Activated CD4-positive, alpha-beta memory T cell treated with anti-CD3 and anti-CD28 coated beads, Interleukin-2, amount 10 ng/mL, durations not matched to agents 7 days and 5 days (primary cell): ENCODE results near the gene ISCA2. TPM values are rescaled to one million over a fixed set of nuclear protein-coding genes. Genes with fewer than 3 reads are reported as not detected.

ENCODE experiments used
- CTCF ChIA-PET: fragments of 350-600 bp; sonication (Branson Sonifier 250); formaldehyde crosslinking; loops from one replicate; lab custom pipeline; 2021; ENCODE audit warnings: antibody characterized with exemption, inconsistent platforms; lab: Charles Lee
- POLR2A ChIA-PET: fragments of 350-600 bp; sonication (Branson Sonifier 250); formaldehyde crosslinking; loops from one replicate; lab custom pipeline; 2021; ENCODE audit warnings: antibody characterized with exemption; lab: Charles Lee
- DNase-seq: peaks from one replicate; pipeline ENCODE4 v3.0.0-alpha.2; 2020
- H3K27ac Mint-ChIP-seq: one replicate; pipeline ENCODE4 v1.8.0; 2021; ENCODE audit warnings: mild to moderate bottlenecking, mixed read lengths
- H3K27me3 Mint-ChIP-seq: one replicate; pipeline ENCODE4 v1.8.0; 2021; ENCODE audit warnings: mixed read lengths
- H3K36me3 Mint-ChIP-seq: one replicate; pipeline ENCODE4 v1.8.0; 2021; ENCODE audit warnings: low read depth, mixed read lengths
- H3K4me1 Mint-ChIP-seq: one replicate; pipeline ENCODE4 v1.8.0; 2021; ENCODE audit warnings: mixed read lengths
- H3K4me3 Mint-ChIP-seq: one replicate; pipeline ENCODE4 v1.8.0; 2021; ENCODE audit warnings: mild to moderate bottlenecking, mixed read lengths
- H3K9me3 Mint-ChIP-seq: one replicate; pipeline ENCODE4 v1.8.0; 2021; ENCODE audit warnings: mixed read lengths
- total RNA-seq, 2 experiments: library from RNA; stranded (reverse); gene quantifications; one replicate each; pipeline ENCODE4 v1.2.3, GENCODE V29; 2021

ISCA2 gene
- total RNA-seq, 2 experiments from 2014 or later: 25.8 to 32.1 TPM

DNA sequence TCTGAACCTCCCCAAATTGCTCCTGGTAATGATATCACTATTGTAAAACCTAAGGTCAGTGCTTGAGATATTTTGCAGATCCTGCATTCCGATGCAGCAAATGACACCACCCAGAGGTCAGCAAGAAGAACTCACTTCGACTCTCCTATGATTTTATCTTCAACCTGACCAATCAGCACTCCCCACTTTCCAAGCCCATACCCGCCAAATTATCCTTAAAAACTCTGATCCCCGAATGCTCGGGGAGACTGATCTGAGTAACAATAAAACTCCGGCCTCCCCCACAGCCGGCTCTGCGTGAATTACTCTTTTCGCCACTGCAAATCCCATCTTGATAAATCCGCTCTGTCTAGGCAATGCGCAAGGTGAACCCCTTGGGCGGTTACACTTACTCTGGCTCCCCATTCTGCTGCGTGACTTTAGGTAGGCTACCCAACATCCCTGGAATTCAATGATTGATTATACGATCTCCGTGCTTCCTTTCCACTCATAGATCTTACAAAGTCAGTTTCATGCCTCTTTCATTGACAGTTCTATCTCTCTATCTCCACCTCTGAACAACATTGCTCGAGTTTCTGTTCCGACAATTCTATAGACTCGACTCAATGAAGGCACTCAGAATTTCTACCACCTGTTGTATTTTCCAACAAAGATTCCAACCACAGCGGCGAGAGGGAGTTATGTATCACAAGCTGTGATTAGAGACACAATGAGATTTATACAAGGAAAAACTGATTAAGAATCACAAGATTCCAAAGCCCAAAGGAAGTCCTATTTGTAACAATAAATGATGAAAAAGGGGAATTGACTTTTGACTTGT, 1.4 kb upstream of the ISCA2 start:
- DNase-seq: no peak
- Mint-ChIP-seq H3K9me3 (no peaks in the 10 kb centered on the region), H3K27me3 (no peaks in the 10 kb centered on the region), H3K27ac (no peak overlapping the region), H3K36me3 (no peaks in the 10 kb centered on the region), H3K4me1 (peaks cover 28% of the 10 kb centered on the region), H3K4me3 (no peak overlapping the region)
- ChIA-PET POLR2A (interaction anchor here (1.3 to 1.4 kb wide), 2 partner anchors 11 to 22 kb away, joined by 3 to 5 read pairs; no protein-coding TSS in a partner anchor), CTCF (interaction anchor here (1.0 to 1.5 kb wide), 2 partner anchors 10 to 34 kb away, joined by 3 read pairs; no protein-coding TSS in a partner anchor)

DNA sequence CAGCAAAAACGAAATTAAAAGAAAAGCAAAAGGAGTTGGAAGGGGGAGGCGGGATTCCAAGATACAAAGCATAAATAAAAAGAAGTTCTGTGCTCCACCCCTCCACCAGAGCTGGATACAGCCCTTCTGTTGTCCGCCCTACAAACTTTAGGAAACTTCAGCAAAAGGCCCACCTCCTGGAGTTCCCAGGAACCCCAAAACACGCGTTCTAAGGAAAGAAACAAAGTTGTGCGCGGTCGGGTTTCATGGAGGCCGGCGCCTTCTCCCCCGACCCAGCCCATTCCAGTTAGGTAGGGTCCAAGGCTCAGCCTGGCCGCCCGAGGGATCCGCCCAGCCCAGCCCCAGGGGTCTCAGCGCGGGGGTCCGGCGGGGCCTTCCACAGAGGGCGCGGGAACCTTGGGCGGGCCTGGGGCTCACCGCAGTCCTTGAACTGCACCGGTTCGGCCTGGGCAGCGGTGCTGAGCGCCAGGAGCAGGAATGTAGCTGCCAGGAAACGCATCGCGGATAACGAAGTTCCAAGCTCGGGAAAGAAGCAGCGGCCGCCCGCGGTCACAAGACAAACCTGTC, 706 bp upstream of the ISCA2 start, which contains the start of gene NPC2:
Gene NPC2 (minus strand): TSS at position 530 of the 567 bp plus-strand sequence. CDS start 31 bp downstream, at position 499.
- peak within 1 kb of the TSS; percentile 77 for H3K27ac Mint-ChIP-seq
- peaks cover 28% of the 10 kb centered on the region for H3K4me1 Mint-ChIP-seq
- no peak within 1 kb of the TSS for H3K4me3 Mint-ChIP-seq
- H3K9me3 Mint-ChIP-seq: no peaks in the 10 kb centered on the region
- H3K27me3 Mint-ChIP-seq: no peaks in the 10 kb centered on the region
- CTCF ChIA-PET: interaction anchor here (0.6 to 1.5 kb wide), 5 partner anchors 9 to 202 kb away, joined by 3 to 6 read pairs (median 4); no protein-coding TSS in a partner anchor
- POLR2A ChIA-PET: interaction anchor here (0.6 to 1.4 kb wide), 9 partner anchors 10 to 664 kb away, joined by 3 to 6 read pairs (median 3); no protein-coding TSS in a partner anchor
- H3K36me3 Mint-ChIP-seq: peaks cover 4% of the 10 kb centered on the region
- no peak for DNase-seq

DNA sequence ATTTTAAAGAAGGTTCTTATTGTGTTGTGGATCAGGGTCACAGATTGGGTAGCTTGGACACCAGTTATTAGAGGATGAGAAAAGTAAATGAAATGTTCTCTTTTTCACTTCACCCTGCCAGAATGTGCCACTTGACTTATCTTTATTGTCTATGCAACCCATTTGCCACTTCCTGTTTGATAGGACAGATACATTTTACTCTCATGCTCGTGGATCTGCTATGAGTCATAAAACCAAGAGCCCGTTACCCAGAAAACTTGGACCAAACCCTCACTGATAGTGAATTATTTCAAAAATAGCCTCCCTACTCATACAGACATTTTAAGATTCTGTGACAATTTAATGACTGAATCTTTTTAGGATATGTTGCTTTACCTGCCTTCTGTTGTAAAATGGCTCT, 1.8 kb downstream of the ISCA2 start:
- no peak for DNase-seq
- Mint-ChIP-seq H3K9me3 (no peaks in the 10 kb centered on the region), H3K27me3 (no peaks in the 10 kb centered on the region), H3K4me3 (no peak overlapping the region), H3K4me1 (peaks cover 20% of the 10 kb centered on the region), H3K27ac (no peak overlapping the region), H3K36me3 (peaks cover 4% of the 10 kb centered on the region)
- ChIA-PET CTCF (interaction anchor here (1.6 kb wide), 1 partner anchor 113 kb away, joined by 3 read pairs; no protein-coding TSS in a partner anchor), POLR2A (no interaction called here)

DNA sequence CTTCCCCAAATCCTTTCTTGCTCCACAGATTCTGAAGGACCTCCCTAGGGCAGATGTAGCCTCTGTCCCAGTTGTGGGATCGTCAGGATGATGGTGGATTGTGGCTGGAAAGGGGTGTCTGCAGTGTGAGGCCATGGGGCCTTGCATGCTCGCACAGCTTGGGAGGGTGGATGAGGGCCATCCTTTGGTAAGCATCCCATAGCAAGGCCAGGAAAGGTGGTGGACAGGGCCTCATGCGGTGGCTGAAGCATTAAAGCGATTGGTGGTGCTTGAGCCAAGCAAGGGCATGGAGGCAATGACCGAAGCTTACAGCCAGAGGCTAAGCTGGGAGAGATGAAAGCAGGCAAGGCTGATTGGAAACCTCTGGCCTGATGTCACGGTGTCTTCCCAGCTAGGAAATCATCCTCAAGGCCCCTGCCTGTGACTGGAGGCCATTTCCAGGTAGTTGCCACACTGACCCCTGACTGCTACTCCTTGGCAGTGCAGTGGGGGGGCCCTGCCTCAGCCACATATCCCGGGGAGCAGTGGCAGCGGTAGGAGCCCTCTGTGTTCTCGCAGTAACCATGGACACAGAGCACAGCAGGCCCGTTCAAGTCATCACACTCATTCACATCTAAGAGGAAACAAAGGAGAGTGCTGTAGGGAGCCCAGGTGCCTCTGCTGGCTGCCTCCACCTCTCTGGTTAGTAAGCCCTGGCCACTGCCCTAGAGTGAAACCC, 7.0 kb downstream of the ISCA2 start:
- H3K4me3 Mint-ChIP-seq: no peak overlapping the region
- H3K36me3 Mint-ChIP-seq: peaks cover 4% of the 10 kb centered on the region
- no peak overlapping the region for H3K27ac Mint-ChIP-seq
- DNase-seq: no peak
- CTCF ChIA-PET: interaction anchor here (1.4 kb wide), 1 partner anchor 40 kb away, joined by 4 read pairs; no protein-coding TSS in a partner anchor
- H3K4me1 Mint-ChIP-seq: peaks cover 1% of the 10 kb centered on the region
- no peaks in the 10 kb centered on the region for H3K27me3 Mint-ChIP-seq
- H3K9me3 Mint-ChIP-seq: no peaks in the 10 kb centered on the region
- POLR2A ChIA-PET: no interaction called here

DNA sequence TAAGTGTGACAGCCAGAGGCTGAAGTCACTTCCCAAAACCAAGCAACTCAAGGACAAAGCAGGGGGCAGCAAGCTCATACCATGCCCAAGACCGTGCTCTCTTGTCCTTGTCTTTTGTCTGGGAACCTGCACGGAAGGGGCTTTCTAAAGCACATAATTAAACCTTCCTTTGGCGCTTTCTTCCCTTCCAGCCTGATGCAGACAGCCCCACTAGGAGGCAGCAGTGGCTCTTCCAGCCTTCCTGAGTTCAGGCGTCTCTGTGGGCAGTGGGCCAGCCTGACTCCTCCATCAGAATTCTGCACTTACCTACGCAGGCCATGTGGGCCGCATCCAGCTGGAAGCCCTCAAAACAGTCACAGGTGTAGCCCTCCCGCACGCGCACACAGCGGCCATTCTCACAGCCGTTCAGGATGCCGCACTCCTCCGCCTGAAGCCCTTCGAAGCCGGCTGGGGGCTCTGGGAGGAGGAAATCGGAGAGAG, 7.6 kb downstream of the ISCA2 start:
- no peak overlapping the region for H3K27ac Mint-ChIP-seq
- ChIA-PET POLR2A (no interaction called here), CTCF (interaction anchor here (1.4 kb wide), 1 partner anchor 41 kb away, joined by 4 read pairs; no protein-coding TSS in a partner anchor)
- peaks cover 2% of the 10 kb centered on the region for H3K27me3 Mint-ChIP-seq
- H3K36me3 Mint-ChIP-seq: peaks cover 4% of the 10 kb centered on the region
- no peaks in the 10 kb centered on the region for H3K4me1 Mint-ChIP-seq
- no peak for DNase-seq
- H3K9me3 Mint-ChIP-seq: no peaks in the 10 kb centered on the region
- H3K4me3 Mint-ChIP-seq: no peak overlapping the region

DNA sequence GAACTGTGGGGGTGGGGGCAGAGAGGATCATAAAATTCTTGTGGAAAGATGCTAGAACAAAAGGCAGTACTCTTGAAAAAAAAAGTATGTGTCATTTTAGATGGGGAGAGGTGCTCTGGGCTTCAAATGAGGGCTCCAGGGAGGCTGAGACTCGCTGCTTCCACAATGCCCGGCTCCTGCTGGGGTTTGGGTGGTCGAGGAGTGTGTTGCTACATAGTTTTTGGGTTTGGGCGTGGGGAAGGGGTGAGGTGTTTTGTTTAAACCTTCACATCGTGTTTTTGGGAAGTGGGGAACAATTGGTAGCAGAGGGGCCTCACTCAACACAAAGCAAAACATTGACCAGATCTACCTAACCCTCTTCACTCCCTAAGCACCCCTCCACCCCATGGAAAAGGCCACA, 8.1 kb downstream of the ISCA2 start:
- CTCF ChIA-PET: interaction anchor here (1.0 to 1.8 kb wide), 2 partner anchors 8 to 107 kb away, joined by 3 to 6 read pairs; partner anchors contain the start of genes ISCA2 and NPC2
- no peaks in the 10 kb centered on the region for H3K4me1 Mint-ChIP-seq
- no peaks in the 10 kb centered on the region for H3K9me3 Mint-ChIP-seq
- POLR2A ChIA-PET: no interaction called here
- H3K27me3 Mint-ChIP-seq: peaks cover 2% of the 10 kb centered on the region
- H3K4me3 Mint-ChIP-seq: no peak overlapping the region
- no peak for DNase-seq
- no peak overlapping the region for H3K27ac Mint-ChIP-seq
- peaks cover 4% of the 10 kb centered on the region for H3K36me3 Mint-ChIP-seq

DNA sequence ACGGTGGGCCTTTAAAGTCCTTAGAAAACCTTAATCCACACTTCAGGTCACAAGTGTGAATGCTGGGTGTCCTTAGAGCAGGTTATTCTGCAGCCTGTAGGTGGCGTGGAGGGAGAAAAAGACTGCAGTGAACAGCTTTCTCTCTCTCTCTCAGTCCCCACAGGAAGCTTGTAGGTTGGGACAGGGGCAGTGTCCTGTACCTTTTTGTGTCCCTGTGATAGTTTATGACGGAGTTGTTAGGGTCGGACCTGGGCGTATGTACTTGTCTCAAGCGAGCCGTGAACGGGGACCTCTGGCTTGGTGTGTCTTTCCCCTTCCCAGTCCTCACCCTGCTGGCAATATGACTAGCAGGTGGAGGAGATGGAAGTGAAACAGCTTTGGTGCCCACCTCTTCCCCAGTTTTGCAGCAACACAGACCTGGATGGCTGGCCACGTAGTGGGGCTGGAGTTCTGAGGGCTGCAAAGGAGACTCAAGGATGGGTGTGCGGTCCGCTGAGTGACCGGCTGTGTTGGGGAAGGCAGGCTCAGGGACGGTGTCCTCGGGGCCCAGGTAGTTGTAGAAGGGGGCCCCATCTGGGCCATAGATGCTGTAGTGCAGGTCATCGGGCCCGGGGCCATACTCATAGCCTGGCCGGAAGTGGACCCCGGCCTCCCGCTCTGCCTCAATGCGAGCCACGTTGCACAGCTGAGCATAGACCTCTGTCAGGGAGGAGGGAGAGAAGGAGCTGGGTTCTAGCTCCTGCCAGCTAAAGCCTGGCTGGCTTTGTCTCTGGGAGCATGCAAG, 8.9 kb downstream of the ISCA2 start:
- Mint-ChIP-seq H3K27ac (no peak overlapping the region), H3K36me3 (peaks cover 3% of the 10 kb centered on the region), H3K4me1 (no peaks in the 10 kb centered on the region), H3K27me3 (peaks cover 4% of the 10 kb centered on the region), H3K9me3 (no peaks in the 10 kb centered on the region), H3K4me3 (no peak overlapping the region)
- CTCF ChIA-PET: interaction anchor here (1.0 to 1.8 kb wide), 3 partner anchors 9 to 358 kb away, joined by 3 to 6 read pairs (median 3); partner anchors contain the start of genes ISCA2 and NPC2
- POLR2A ChIA-PET: interaction anchor here (1.6 kb wide), 1 partner anchor 9 kb away, joined by 5 read pairs; the partner anchor contains the start of genes ISCA2 and NPC2
- peak; percentile 32 for DNase-seq

DNA sequence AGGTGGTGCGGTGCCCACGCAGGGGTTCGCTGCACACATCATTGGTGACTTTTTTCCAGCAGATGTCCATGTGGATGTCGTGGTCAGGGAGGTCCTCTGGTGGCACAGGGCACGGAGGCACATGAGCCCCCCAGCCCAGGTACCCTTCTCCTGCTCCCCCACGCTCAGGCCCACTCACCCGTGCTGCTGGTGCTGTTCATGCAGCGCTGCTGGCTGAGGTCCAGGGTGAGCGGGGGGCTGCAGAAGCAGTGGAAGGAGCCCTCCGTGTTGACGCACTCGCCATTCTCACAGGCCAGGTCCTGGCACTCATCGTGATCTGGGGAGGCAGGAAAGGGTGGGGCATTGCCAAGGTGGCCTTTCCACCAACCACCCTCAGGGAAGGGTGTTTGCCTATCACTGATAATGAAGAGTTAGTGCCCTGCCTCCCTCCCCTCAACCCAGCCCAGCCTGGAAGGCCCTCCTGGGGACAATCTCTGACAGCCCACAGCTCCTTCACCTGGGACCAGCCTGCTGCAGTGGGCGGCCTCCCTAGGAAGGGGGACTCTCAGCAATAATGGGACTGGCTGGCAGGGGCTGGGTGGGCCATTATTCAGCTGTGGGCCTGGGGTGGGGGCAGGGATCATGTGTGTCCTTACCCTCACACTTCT, 9.8 kb downstream of the ISCA2 start:
- Mint-ChIP-seq H3K4me3 (no peak overlapping the region), H3K27me3 (peaks cover 6% of the 10 kb centered on the region), H3K27ac (no peak overlapping the region), H3K36me3 (no peaks in the 10 kb centered on the region), H3K4me1 (no peaks in the 10 kb centered on the region), H3K9me3 (no peaks in the 10 kb centered on the region)
- CTCF ChIA-PET: interaction anchor here (1.8 kb wide), 1 partner anchor 10 kb away, joined by 6 read pairs; the partner anchor contains the start of genes ISCA2 and NPC2
- POLR2A ChIA-PET: interaction anchor here (0.6 to 1.6 kb wide), 2 partner anchors 10 kb away, joined by 3 to 5 read pairs; partner anchors contain the start of genes ISCA2 and NPC2
- DNase-seq: no peak

DNA sequence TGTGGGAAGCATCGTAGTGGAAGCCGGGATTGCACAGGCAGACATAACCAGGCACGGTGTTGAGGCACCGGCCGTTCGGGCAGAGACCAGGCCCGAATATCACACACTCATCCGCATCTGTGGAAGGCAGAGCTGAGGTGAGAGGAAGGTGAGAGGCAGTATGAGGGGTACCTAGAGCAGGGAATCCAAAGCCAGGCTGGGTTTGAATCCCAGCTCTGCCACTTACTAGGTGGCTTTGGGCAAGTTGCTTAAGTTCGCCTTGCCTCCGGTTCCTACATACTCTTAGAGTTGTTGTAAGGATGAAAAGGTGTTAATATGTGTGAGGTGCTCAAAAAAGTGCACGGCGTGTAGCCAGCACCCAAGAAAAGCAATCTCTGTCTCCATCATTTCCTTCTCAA, 10.4 kb downstream of the ISCA2 start:
- H3K4me1 Mint-ChIP-seq: no peaks in the 10 kb centered on the region
- CTCF ChIA-PET: no interaction called here
- H3K27ac Mint-ChIP-seq: no peak overlapping the region
- no peak overlapping the region for H3K4me3 Mint-ChIP-seq
- H3K27me3 Mint-ChIP-seq: peaks cover 6% of the 10 kb centered on the region
- DNase-seq: no peak
- POLR2A ChIA-PET: interaction anchor here (0.6 kb wide), 1 partner anchor 11 kb away, joined by 3 read pairs; the partner anchor contains the start of gene NPC2
- H3K36me3 Mint-ChIP-seq: no peaks in the 10 kb centered on the region
- H3K9me3 Mint-ChIP-seq: no peaks in the 10 kb centered on the region

DNA sequence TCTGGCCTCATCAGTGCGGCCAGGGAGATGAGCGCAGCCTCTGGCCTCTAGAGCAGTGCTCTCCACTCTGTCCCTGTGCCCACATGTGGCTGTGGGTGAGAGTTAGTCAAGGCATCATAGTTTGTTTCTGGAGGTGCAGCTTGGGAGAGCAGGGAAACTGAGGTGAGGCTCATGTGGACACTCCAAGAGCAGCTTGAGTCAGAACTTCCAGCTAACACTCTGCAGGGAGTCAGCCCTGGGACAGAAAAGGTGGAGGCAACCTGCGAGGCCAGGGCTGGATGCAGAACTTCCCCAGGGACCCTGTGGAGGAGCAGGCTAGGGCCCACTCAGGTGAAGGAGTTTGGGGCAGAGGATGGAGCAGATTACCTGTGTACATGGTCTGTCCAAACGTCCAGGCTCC, 10.8 kb downstream of the ISCA2 start:
- Mint-ChIP-seq H3K27ac (no peak overlapping the region), H3K27me3 (peaks cover 6% of the 10 kb centered on the region), H3K9me3 (no peaks in the 10 kb centered on the region), H3K36me3 (no peaks in the 10 kb centered on the region), H3K4me1 (no peaks in the 10 kb centered on the region), H3K4me3 (no peak overlapping the region)
- POLR2A ChIA-PET: no interaction called here
- CTCF ChIA-PET: no interaction called here
- DNase-seq: no peak
